Coronary artery (tissue), 2 donors: ENCODE results near the gene GCA.

Source experiments
- DNase-seq: peaks from one replicate; pipeline ENCODE4 v3.0.0-alpha.2; 2017; ENCODE audit warnings: low spot score
- H3K27ac ChIP-seq, 2 donors: fragments of 200-600 bp; sonication (generic); one replicate each; pipeline ENCODE4 v1.5.1; 2016 to 2019
- H3K4me3 ChIP-seq: fragments of 200-600 bp; sonication (generic); 2 replicates; pipeline ENCODE4 v1.5.1; 2016; ENCODE audit warnings: mild to moderate bottlenecking, moderate library complexity
- TF ChIP-seq, protein P1 (sequence below): fragments of 200-600 bp; sonication (generic); IDR thresholded peaks from one replicate; pipeline ENCODE4 v1.5.1; 2019; ENCODE audit warnings: antibody characterized with exemption

The GCA gene, protein sequence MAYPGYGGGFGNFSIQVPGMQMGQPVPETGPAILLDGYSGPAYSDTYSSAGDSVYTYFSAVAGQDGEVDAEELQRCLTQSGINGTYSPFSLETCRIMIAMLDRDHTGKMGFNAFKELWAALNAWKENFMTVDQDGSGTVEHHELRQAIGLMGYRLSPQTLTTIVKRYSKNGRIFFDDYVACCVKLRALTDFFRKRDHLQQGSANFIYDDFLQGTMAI

DNA sequence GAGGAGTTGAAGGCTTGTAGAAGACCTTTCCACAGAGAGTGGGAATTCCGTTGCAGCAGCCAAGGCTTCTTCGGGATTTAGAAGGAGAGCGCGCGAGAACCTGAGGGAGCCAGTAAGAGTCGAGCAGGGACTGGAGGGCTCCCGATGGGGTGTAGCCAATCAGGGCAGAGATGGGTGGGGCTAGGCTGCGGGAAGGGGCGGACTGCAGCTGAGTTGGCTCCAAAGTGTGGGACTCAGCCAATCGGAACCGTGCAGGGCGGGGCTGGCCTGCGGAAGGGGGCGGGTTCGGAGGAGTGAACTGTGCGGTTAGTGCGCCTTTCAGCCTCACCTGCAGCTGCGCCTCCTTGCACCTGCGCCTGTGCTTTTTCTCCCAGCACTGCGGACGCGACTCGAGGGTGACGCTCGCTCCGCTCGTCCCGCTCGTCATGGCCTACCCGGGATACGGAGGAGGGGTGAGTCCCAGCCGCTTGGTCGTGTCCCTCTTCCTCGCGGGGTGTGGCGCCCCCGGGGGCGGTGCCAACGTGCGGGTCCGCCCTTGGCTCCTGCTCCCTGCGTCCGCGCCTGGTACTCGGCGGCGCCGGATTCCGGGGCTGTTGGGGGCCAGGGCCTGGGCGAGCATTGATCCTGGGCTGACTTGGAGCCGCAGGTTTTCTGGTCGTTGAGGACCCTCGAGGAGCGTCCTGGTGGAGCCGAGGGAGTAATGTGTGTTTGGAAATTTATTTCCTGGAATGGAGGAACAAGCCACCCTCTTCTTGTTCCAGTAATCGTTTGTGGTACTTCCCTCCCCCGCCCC, at the start of gene GCA:
Gene GCA, plus strand, starts transcription at position 309 of the 793 bp plus-strand sequence. Its CDS starts 117 bp downstream, at position 426.
- peak within 1 kb of the TSS; percentile 91 for H3K4me3 ChIP-seq
- TF ChIP-seq, protein P1, sequence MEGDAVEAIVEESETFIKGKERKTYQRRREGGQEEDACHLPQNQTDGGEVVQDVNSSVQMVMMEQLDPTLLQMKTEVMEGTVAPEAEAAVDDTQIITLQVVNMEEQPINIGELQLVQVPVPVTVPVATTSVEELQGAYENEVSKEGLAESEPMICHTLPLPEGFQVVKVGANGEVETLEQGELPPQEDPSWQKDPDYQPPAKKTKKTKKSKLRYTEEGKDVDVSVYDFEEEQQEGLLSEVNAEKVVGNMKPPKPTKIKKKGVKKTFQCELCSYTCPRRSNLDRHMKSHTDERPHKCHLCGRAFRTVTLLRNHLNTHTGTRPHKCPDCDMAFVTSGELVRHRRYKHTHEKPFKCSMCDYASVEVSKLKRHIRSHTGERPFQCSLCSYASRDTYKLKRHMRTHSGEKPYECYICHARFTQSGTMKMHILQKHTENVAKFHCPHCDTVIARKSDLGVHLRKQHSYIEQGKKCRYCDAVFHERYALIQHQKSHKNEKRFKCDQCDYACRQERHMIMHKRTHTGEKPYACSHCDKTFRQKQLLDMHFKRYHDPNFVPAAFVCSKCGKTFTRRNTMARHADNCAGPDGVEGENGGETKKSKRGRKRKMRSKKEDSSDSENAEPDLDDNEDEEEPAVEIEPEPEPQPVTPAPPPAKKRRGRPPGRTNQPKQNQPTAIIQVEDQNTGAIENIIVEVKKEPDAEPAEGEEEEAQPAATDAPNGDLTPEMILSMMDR = no peak
- peak; percentile 98 for DNase-seq
- H3K27ac ChIP-seq = peak within 1 kb of the TSS; percentile 71 to 86

DNA sequence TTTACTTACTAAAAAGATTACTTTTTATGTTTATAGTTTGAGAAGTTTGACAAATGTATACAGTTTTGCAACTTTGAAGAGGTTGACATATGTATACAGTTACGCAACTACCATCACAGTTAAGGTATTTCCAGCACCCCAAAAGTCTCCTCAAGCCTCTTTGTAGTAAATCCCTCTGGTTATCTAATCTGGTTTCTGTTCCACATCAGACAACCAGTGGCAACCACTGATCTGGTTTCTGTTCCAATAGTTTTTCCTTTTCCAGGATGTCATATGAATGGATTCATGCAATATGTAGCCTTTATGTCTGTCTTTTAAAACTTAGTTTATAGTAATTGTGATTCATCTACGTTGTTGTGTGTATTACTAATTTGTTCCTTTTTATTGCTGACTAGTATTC, 48.9 kb upstream of the GCA start:
- DNase-seq = no peak
- Histone ChIP-seq H3K27ac (no peak overlapping the region), H3K4me3 (no peak overlapping the region)
- TF ChIP-seq, protein P1 = no peak

DNA sequence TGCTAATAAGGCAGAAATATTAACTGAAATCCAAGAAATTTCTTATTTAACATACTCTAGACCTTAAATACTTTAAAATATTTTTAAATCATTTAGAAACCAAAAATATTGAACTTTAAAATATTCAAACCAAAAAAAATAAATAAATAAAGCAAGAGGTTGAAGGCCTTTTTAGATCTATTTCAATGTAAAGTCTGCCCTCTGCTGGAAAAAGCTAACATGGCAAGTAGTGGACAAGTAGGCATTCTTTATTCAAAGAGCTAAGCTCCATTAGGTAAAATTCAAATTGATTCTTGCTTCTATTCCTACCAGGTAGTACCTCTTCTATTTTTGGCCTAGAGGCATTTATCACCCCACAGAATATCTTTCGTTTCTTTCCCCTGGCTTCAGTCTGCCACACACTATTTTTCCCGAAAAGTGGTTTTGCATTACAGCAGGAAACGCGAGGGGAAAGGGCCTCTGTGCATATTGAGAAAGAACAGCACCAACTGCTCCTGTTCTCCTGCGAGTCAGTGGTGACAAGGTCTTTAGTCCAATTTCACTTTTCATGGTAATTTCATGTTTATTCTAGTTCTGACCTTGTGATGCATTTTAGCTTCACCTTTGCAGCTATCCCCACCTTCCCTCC, 45.9 kb upstream of the GCA start:
- DNase-seq = no peak
- TF ChIP-seq, protein P1 = peak; percentile 77
- Histone ChIP-seq H3K27ac (no peak overlapping the region), H3K4me3 (no peak overlapping the region)

DNA sequence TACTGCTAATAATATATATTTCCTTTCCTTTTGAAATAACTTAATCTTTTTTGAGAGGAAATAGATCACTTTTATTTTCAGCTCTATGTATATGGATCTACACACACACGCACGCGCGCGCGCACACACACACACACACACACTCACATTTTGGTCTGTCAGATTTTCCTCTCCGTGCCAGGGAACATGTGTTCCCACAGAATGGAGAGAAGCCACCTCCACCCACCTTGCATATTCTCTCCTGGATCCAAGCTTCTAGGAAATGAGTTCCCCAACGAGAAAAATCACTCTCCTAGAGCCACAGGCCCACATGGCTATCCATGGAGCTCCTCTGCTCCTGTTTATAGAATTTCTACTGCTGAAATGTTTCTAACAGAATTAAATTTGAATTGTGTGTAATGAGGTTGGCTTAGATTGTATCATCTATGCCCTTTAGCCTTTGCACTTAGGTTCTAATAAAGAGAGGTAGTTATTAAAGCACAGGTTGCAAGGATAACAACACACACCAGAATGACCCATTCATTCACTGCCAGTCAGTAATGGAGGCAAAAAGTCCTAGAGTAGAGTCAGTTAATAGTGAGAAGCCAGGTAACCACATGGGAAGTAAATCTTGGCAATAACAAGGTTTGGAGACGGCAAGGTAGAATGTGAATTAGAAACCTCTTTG, 45.1 kb upstream of the GCA start:
- no peak for DNase-seq
- H3K4me3 ChIP-seq = no peak overlapping the region
- TF ChIP-seq, protein P1 = no peak
- no peak overlapping the region for H3K27ac ChIP-seq

DNA sequence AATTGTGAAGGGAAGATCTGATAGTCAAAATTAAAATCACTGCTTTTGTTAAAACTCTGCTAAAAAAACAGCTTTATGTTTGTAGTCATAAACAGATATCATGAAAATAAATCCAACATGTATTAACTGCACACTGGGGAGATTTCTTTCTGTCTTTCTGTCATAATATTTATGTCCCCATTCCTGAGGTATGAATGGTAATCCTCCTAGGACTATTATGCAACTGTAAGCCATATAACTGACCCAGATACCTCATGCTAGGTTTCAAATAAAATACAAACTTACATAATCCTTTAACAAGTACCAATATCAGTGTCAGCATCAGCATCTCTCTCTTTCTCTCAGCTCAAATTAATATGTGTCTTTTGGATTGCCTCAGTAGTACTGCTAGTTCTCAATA, 43.7 kb upstream of the GCA start:
- no peak overlapping the region for H3K4me3 ChIP-seq
- DNase-seq = no peak
- TF ChIP-seq, protein P1 = no peak
- no peak overlapping the region for H3K27ac ChIP-seq

DNA sequence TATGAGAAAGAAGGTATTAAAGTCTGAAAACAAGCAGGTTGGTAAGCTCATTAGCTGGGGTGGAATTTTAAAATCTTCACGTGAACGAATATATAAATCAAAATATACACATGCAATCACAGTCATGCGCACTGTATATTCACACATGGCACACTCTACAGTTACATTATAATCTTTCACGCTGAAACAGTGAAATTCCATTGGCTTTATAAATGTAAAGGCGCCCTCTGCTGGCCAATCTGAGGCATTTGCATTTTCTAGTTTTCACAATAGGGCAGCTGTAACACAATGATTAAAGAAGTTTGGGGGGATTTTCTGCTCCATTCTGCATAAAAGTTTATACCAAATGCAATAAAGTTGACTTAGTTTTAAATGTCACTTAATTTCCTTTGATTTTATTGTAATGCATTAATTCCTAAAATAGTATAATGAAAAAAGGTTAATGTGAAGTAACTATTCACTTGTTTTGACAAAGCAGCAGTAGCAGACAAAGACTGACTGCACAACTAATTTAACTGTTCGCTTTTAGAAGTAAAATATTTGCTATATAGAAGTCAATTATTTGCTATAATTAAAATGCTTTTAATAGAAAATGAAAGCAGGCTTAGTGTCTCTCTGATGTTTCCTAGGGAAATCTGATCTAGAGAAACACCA, 42.7 kb upstream of the GCA start:
- no peak overlapping the region for H3K4me3 ChIP-seq
- H3K27ac ChIP-seq = no peak overlapping the region
- no peak for DNase-seq
- TF ChIP-seq, protein P1 = peak; percentile 88
